Loucy (cell line): ENCODE measurements around the gene CYBRD1.

ENCODE experiments used
- EZH2phosphoT487 ChIP-seq: fragments of 200-600 bp; IDR thresholded peaks from 2 replicates; pipeline ENCODE4 v1.6.1; 2018; ENCODE audit warnings: antibody characterized with exemption, mild to moderate bottlenecking, moderate library complexity, borderline replicate concordance
- TF ChIP-seq, protein P1 (sequence below): fragments of 200-600 bp; sonication (generic); conservative IDR thresholded peaks from 2 replicates; pipeline ENCODE4 v1.5.1; 2014; ENCODE audit warnings: mild to moderate bottlenecking, antibody characterized with exemption, low read length

DNA sequence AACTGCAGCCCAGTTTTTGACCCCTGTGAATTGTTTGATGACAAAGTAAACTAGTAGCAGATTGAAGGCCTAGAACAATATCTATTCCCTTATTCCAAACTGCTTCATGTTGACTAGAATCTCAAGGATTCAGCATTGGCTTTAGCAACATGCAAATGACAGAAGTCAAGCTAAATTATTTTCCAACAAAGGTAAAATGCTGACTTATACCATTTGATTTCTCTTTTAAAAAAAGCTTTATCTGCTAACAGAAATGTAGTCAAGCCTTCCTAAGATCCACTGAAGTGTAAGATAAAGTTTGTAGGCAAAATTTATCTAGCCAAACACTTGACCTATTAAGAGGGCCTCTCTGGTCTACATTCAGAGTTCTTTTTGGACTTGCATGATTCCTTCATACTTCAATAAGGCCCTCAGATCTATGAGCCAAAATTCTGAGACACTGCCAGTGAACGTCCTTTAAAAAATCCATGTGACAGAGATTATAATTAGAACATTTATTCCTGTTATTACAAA is 9.5 kb upstream of the CYBRD1 start:
- TF ChIP-seq, protein P1, sequence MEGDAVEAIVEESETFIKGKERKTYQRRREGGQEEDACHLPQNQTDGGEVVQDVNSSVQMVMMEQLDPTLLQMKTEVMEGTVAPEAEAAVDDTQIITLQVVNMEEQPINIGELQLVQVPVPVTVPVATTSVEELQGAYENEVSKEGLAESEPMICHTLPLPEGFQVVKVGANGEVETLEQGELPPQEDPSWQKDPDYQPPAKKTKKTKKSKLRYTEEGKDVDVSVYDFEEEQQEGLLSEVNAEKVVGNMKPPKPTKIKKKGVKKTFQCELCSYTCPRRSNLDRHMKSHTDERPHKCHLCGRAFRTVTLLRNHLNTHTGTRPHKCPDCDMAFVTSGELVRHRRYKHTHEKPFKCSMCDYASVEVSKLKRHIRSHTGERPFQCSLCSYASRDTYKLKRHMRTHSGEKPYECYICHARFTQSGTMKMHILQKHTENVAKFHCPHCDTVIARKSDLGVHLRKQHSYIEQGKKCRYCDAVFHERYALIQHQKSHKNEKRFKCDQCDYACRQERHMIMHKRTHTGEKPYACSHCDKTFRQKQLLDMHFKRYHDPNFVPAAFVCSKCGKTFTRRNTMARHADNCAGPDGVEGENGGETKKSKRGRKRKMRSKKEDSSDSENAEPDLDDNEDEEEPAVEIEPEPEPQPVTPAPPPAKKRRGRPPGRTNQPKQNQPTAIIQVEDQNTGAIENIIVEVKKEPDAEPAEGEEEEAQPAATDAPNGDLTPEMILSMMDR = no peak
- TF ChIP-seq EZH2phosphoT487 = no peak
